ENCODE data around the gene TOP1. TPM values are rescaled to one million over a fixed set of nuclear protein-coding genes. Genes with fewer than 3 reads are reported as not detected.
A peak's percentile ranks its signal among the peaks of the same experiment; 100 is the strongest.
"Not testable (repeated sequence)": the region's sequence is repeated elsewhere in the genome, so short reads cannot be mapped to it uniquely, and the experiment has no call there.

The TOP1 gene
- total RNA-seq, 1 donor from 2014 or later: 118 TPM

DNA sequence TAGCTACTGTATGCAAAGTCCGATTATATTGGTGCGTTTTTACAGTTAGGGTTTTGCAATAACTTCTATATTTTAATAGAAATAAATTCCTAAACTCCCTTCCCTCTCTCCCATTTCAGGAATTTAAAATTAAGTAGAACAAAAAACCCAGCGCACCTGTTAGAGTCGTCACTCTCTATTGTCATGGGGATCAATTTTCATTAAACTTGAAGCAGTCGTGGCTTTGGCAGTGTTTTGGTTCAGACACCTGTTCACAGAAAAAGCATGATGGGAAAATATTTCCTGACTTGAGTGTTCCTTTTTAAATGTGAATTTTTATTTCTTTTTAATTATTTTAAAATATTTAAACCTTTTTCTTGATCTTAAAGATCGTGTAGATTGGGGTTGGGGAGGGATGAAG, 95.0 kb downstream of the TOP1 start:
- Mint-ChIP-seq H3K4me1 (ENCODE audit: low read depth) (peaks cover 22% of the 10 kb centered on the region), H3K27ac (no peak overlapping the region), H3K4me3 (ENCODE audit: low read depth) (no peak overlapping the region), H3K27me3 (ENCODE audit: low read depth) (no peaks in the 10 kb centered on the region), H3K36me3 (ENCODE audit: low read depth) (peaks cover 79% of the 10 kb centered on the region), H3K9me3 (no peaks in the 10 kb centered on the region)
- intact Hi-C loops (cut with micrococcal nuclease): no loop called here
- DNase-seq (ENCODE audit: low spot score): no peak

DNA sequence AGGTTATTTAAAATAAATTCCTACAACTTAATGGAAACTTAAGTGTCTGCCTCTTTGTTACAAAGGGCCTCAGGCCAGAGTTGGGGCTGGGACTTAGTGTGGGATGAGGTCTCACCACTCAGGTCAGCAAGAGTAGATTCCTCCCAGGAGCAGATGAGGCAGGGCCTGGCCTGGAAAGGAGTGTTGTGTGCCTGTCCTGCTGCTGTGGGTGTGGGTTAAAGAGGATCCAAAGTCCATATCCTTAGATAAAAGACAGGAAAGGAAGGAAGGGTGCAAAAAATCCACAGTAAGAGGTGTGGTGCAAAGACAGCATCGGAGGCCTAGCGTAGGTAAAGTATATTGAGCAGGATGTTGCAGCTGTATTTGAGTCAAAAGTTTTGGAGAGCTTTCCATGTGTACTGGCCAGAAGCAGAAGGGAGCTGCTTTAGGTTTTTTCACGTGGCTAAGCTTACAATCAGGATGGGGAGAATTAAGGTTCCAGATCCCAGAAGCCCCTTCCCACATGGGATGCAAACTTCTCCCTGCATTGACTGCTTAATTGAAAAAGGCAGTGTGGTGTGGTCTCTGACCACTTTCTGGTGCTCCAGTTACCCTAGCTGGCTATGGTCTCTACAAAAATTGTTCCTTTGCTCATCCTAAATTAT, 96.0 kb downstream of the TOP1 start:
- peaks cover 78% of the 10 kb centered on the region for H3K36me3 Mint-ChIP-seq (ENCODE audit: low read depth)
- peaks cover 20% of the 10 kb centered on the region for H3K4me1 Mint-ChIP-seq (ENCODE audit: low read depth)
- no peaks in the 10 kb centered on the region for H3K9me3 Mint-ChIP-seq
- H3K4me3 Mint-ChIP-seq (ENCODE audit: low read depth): no peak overlapping the region
- intact Hi-C loops (cut with micrococcal nuclease): no loop called here
- H3K27ac Mint-ChIP-seq: no peak overlapping the region
- no peaks in the 10 kb centered on the region for H3K27me3 Mint-ChIP-seq (ENCODE audit: low read depth)
- DNase-seq (ENCODE audit: low spot score): no peak

DNA sequence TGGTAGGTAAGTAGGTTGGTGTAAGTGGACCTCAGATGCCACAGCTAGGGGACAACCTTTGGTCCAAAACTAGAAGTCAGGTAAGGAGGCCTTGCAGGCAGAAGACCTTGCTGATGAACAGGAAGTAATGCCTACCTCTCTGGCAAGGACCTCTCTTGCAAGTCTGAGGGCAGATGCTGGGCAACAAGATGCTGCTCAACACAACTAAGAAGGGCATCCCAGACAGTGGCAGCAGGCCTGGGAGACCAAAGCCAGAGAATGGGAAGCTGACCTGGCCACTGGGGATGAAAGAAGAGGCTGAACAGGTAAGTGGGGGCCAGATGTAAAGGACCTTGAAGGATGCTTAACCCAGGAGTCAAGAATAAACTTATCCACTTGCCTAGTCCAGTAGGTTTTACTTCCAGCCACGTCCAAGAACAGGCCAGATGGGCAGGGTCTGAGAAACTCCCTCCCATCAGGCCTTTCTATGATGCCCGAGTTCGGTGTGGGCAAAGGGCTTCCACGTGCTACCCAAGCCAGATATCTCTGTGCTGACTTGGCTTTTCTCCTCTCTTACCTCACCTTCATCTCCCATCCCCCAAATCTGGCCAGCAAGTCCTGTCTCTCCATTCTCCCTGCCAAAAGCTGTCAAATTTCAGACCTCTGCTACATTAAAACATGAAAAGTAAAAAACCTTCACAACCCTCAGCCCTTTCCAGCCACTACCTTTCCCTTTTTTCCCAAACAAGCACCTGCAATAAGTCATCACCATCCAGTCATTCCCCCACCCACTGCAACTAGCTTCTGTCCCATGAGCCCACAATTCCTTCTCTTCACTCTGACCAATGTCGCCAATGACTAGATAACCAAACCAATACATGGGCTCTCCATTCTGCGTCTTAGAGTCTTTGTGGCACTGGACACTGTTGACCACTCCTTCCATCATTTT, 97.2 kb downstream of the TOP1 start:
- peaks cover 74% of the 10 kb centered on the region for H3K36me3 Mint-ChIP-seq (ENCODE audit: low read depth)
- peak overlapping the region; percentile 1 for H3K27ac Mint-ChIP-seq
- no peaks in the 10 kb centered on the region for H3K9me3 Mint-ChIP-seq
- intact Hi-C loops (cut with micrococcal nuclease): no loop called here
- no peaks in the 10 kb centered on the region for H3K27me3 Mint-ChIP-seq (ENCODE audit: low read depth)
- H3K4me3 Mint-ChIP-seq (ENCODE audit: low read depth): no peak overlapping the region
- no peak for DNase-seq (ENCODE audit: low spot score)
- H3K4me1 Mint-ChIP-seq (ENCODE audit: low read depth): peaks cover 14% of the 10 kb centered on the region

DNA sequence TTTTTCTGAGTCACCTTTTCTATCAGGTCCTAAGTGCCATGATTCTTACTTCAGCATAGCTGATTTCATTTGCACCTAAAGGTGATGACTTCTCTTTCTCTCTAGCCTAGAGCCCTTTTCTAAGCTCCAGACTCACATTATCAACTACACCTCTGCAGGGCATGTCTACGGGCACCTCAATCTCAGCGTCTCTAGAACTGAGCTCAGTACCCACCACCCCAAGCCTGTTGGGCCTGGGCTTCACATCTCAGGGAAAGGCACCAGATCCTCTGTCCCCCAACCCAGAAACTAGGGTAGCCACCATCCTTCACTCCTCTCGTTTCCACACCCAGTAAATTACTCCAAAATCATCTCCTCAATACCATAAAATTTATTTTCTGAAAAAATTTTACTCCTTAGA, 98.1 kb downstream of the TOP1 start:
- intact Hi-C loops (cut with micrococcal nuclease): no loop called here
- Mint-ChIP-seq H3K4me1 (ENCODE audit: low read depth) (peaks cover 8% of the 10 kb centered on the region), H3K9me3 (no peaks in the 10 kb centered on the region), H3K36me3 (ENCODE audit: low read depth) (peaks cover 64% of the 10 kb centered on the region), H3K27me3 (ENCODE audit: low read depth) (no peaks in the 10 kb centered on the region), H3K4me3 (ENCODE audit: low read depth) (no peak overlapping the region), H3K27ac (no peak overlapping the region)
- no peak for DNase-seq (ENCODE audit: low spot score)

DNA sequence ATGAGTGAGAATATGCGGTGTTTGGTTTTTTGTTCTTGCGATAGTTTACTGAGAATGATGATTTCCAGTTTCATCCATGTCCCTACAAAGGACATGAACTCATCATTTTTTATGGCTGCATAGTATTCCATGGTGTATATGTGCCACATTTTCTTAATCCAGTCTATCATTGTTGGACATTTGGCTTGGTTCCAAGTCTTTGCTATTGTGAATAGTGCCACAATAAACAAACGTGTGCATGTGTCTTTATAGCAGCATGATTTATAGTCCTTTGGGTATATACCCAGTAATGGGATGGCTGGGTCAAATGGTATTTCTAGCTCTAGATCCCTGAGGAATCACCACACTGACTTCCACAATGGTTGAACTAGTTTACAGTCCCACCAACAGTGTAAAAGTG, 99.7 kb downstream of the TOP1 start:
- Mint-ChIP-seq H3K4me1 (ENCODE audit: low read depth) (peaks cover 12% of the 10 kb centered on the region), H3K36me3 (ENCODE audit: low read depth) (peaks cover 48% of the 10 kb centered on the region)
- DNase-seq (ENCODE audit: low spot score); H3K27ac Mint-ChIP-seq; H3K4me3 Mint-ChIP-seq (ENCODE audit: low read depth); intact Hi-C loops (cut with micrococcal nuclease); H3K9me3 Mint-ChIP-seq; H3K27me3 Mint-ChIP-seq (ENCODE audit: low read depth): not testable (repeated sequence)

DNA sequence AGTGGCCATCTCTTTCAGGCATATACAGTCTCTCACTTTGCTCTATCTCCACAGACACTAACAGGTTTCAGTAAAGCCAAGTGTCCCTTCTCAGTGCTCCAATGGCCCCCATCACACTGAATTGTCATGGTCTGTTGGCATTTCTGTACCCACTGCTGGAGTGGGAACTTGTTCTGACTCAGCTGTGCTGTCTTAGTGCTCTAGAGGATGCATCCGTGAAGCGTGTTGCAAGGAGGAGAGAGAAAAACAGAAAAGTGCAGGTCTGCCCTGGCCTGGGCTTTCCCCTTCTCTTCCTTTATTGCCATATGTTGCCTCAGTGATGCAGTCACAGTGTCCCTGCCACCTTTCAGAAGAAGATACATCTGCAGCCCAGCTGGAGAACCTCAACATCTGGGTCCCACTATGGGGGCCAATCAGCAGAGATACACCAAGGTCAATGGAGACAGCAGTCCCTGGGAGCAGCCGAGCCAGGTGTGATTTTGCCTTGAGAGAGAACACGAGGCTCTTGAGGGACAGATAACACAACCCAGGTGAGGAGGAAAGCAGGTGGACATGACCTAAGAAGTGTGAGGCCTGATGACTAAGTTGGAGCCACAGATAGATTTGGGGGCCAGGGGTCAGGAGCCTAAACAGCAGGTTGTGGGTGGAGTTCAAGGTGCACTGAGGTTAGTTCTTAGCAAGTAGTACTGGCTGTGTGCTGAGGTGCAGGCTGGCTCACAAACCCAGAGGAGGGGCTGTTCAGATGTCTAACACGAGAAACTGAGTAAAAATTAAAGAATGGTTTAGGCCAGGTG, 103.2 kb downstream of the TOP1 start:
- Mint-ChIP-seq H3K9me3 (no peaks in the 10 kb centered on the region), H3K4me1 (ENCODE audit: low read depth) (peaks cover 40% of the 10 kb centered on the region), H3K36me3 (ENCODE audit: low read depth) (peaks cover 17% of the 10 kb centered on the region), H3K27ac (peak overlapping the region; percentile 18), H3K27me3 (ENCODE audit: low read depth) (no peaks in the 10 kb centered on the region), H3K4me3 (ENCODE audit: low read depth) (no peak overlapping the region)
- DNase-seq (ENCODE audit: low spot score): no peak
- intact Hi-C loops (cut with micrococcal nuclease): loop anchor here (10.0 kb wide), 1 partner anchor 563 kb away; no protein-coding TSS in a partner anchor

GRCh38 chr20:41132388-41132775, 103.8 kb downstream of the TOP1 start:
- H3K4me3 Mint-ChIP-seq (ENCODE audit: low read depth); DNase-seq (ENCODE audit: low spot score); H3K9me3 Mint-ChIP-seq; H3K27me3 Mint-ChIP-seq (ENCODE audit: low read depth); H3K27ac Mint-ChIP-seq: not testable (repeated sequence)
- Mint-ChIP-seq H3K4me1 (ENCODE audit: low read depth) (peaks cover 40% of the 10 kb centered on the region), H3K36me3 (ENCODE audit: low read depth) (peaks cover 14% of the 10 kb centered on the region)
- intact Hi-C loops (cut with micrococcal nuclease): loop anchor here (10.0 kb wide), 1 partner anchor 562 kb away; no protein-coding TSS in a partner anchor

DNA sequence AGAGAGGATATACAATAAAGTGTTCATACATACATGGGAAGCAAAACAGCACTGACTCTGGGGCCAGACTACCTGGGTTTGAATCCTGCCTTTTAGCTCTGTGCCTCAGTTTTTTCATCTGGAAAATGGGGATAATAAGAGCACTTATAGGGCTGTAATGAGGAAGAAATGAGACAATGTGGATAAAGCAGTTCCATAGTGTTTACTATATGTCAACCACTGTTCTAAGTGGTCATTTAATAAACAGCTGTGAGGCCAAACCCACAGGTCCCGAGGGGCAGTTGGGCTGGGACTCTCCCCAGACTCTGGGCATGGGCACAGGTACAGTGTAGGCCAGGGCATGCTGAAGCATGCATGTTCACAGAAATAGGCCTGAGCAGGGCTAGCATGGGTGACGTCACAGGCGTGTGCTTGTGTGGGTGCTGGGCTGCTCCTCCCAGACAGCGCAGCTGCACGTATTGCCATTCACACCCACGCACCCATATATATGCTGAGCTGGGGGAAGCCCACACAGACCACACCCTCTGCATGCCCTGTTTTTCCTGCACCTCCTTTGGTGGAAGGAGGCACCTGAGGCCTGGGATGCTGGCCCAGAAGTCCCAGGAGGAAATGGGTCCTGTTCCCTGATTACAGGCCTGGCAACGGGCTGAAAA, 105.2 kb downstream of the TOP1 start:
- Mint-ChIP-seq H3K4me3 (ENCODE audit: low read depth) (no peak overlapping the region), H3K4me1 (ENCODE audit: low read depth) (peaks cover 42% of the 10 kb centered on the region), H3K27me3 (ENCODE audit: low read depth) (no peaks in the 10 kb centered on the region), H3K36me3 (ENCODE audit: low read depth) (peaks cover 15% of the 10 kb centered on the region), H3K27ac (peak overlapping the region; percentile 18), H3K9me3 (no peaks in the 10 kb centered on the region)
- no peak for DNase-seq (ENCODE audit: low spot score)
- intact Hi-C loops (cut with micrococcal nuclease): loop anchor here (10.0 kb wide), 1 partner anchor 561 kb away; no protein-coding TSS in a partner anchor

- Mint-ChIP-seq H3K27me3 (ENCODE audit: low read depth) (no peaks in the 10 kb centered on the region), H3K36me3 (ENCODE audit: low read depth) (peaks cover 19% of the 10 kb centered on the region), H3K9me3 (no peaks in the 10 kb centered on the region), H3K4me1 (ENCODE audit: low read depth) (peaks cover 47% of the 10 kb centered on the region), H3K27ac (peak overlapping the region; percentile 1), H3K4me3 (ENCODE audit: low read depth) (no peak overlapping the region)
- DNase-seq (ENCODE audit: low spot score): no peak
- intact Hi-C loops (cut with micrococcal nuclease): loop anchor here (1.0 to 10.0 kb wide), 6 partner anchors 38 to 560 kb away; partner anchors contain the start of gene LPIN3
These were observed 106.0 kb downstream of the TOP1 start for GRCh38 chr20:41134362-41135186.

DNA sequence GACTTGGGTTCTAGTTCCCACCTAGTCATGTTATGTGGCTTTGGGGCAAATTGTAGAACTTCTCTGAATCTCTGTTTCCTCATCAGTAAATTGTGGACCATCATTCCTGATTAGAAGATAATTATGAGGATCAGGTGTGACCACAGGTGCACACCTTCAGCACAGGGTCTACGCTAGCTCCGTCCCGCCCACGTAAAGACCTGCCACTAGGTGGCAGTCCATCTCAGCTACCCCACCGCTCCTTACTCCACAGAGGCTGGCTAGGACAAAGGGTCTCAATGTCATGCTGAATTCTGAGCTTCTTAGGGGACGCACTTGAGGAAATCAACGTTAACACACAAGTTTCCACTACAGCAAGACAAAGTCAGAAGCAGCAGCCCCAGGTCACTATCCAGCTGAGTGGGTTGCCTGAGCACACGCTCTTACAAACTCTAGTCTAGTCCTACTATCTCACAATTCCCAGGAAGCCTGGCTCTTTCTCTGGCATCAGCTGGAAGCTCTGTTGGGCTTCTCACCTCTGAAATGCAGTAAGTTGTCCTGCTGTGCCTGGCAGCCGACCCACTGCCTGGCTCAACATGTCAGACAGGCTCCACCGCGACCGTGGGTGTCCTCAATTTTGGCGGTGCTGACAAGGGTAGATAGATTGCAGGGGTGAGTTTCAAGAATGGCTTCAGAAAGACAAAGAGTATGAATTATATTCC, 106.7 kb downstream of the TOP1 start:
- H3K27me3 Mint-ChIP-seq (ENCODE audit: low read depth): no peaks in the 10 kb centered on the region
- no peaks in the 10 kb centered on the region for H3K9me3 Mint-ChIP-seq
- H3K27ac Mint-ChIP-seq: peak overlapping the region; percentile 21
- peaks cover 52% of the 10 kb centered on the region for H3K4me1 Mint-ChIP-seq (ENCODE audit: low read depth)
- peak; percentile 55 for DNase-seq (ENCODE audit: low spot score)
- intact Hi-C loops (cut with micrococcal nuclease): loop anchor here (1.0 to 10.0 kb wide), 6 partner anchors 37 to 559 kb away; partner anchors contain the start of gene LPIN3
- peak overlapping the region; percentile 75 for H3K4me3 Mint-ChIP-seq (ENCODE audit: low read depth)
- peaks cover 25% of the 10 kb centered on the region for H3K36me3 Mint-ChIP-seq (ENCODE audit: low read depth)

All from activated T-helper 2 cell treated with anti-CD3 and anti-CD28 coated beads, Interferon-gamma antibody, Interleukin-2, Interleukin-4, amounts not matched to agents 10 μg/mL and 5 μg/mL and 100 μg/mL, durations not matched to agents 14 hours and 24 hours and 36 hours (primary cell).